ENCODE data around the gene ACOT7.

The ACOT7 gene

GRCh38 chr1:6246497-6247467, 146.8 kb downstream of the ACOT7 start:
- H3K79me2 ChIP-seq (ENCODE audit: insufficient read depth, low read length): no peaks in the 10 kb centered on the region
- no peak overlapping the region for H3K4me3 ChIP-seq (ENCODE audit: low read depth, low read length, poor library complexity, severe bottlenecking)
- peaks cover 10% of the 10 kb centered on the region for H3K4me1 ChIP-seq (ENCODE audit: insufficient read depth, low read length, severe bottlenecking)
- H3K9me2 ChIP-seq (ENCODE audit: low read depth, low read length): no peaks in the 10 kb centered on the region
- 0 out of 2 replicates have a peak, but pooled peaks cover 13% of the 10 kb centered on the region for H3K27me3 ChIP-seq (ENCODE audit: insufficient read depth, low read length)
- no peak overlapping the region for H3K9ac ChIP-seq (ENCODE audit: low read length)
- TF ChIP-seq EZH2 (IDR thresholded peaks at IDR 0.05; ENCODE audit: borderline replicate concordance, low read length) (no peak), CTCF (IDR thresholded peaks at IDR 0.05; ENCODE audit: low read length) (peak; percentile 87)
- no peaks in the 10 kb centered on the region for H3F3A ChIP-seq (ENCODE audit: insufficient read depth, low read length)
- no peaks in the 10 kb centered on the region for H3K9me3 ChIP-seq (ENCODE audit: low read length)
- no peak overlapping the region for H3K4me2 ChIP-seq (ENCODE audit: low read length)
- H3K27ac ChIP-seq (ENCODE audit: low read depth, low read length, poor library complexity, severe bottlenecking): no peak overlapping the region
- H2AFZ ChIP-seq (ENCODE audit: low read length): no peak overlapping the region
- H3K36me3 ChIP-seq (ENCODE audit: insufficient read depth, low read length): no peaks in the 10 kb centered on the region
- H4K20me1 ChIP-seq (ENCODE audit: insufficient read depth, low read length): no peaks in the 10 kb centered on the region

- Histone ChIP-seq H3K9me3 (ENCODE audit: low read length) (no peaks in the 10 kb centered on the region), H3K9me2 (ENCODE audit: low read depth, low read length) (no peaks in the 10 kb centered on the region), H3K36me3 (ENCODE audit: insufficient read depth, low read length) (no peaks in the 10 kb centered on the region), H3K27ac (ENCODE audit: low read depth, low read length, poor library complexity, severe bottlenecking) (no peak overlapping the region), H2AFZ (ENCODE audit: low read length) (no peak overlapping the region), H4K20me1 (ENCODE audit: insufficient read depth, low read length) (no peaks in the 10 kb centered on the region), H3K4me3 (ENCODE audit: low read depth, low read length, poor library complexity, severe bottlenecking) (peak overlapping the region; percentile 43), H3K4me1 (ENCODE audit: insufficient read depth, low read length, severe bottlenecking) (peaks cover 10% of the 10 kb centered on the region), H3K9ac (ENCODE audit: low read length) (no peak overlapping the region), H3K79me2 (ENCODE audit: insufficient read depth, low read length) (no peaks in the 10 kb centered on the region), H3K27me3 (ENCODE audit: insufficient read depth, low read length) (peaks cover 18% of the 10 kb centered on the region; the same call in 1 of the 2 replicates), H3K4me2 (ENCODE audit: low read length) (peak overlapping the region; percentile 47), H3F3A (ENCODE audit: insufficient read depth, low read length) (no peaks in the 10 kb centered on the region)
- TF ChIP-seq EZH2 (IDR thresholded peaks at IDR 0.05; ENCODE audit: borderline replicate concordance, low read length): no peak
- TF ChIP-seq CTCF (IDR thresholded peaks at IDR 0.05; ENCODE audit: low read length): no peak
Measured at GRCh38 chr1:6245869-6246496, 147.6 kb downstream of the ACOT7 start.

- Histone ChIP-seq H3K9me3 (ENCODE audit: low read length) (no peaks in the 10 kb centered on the region), H3K9ac (ENCODE audit: low read length) (no peak overlapping the region), H3F3A (ENCODE audit: insufficient read depth, low read length) (no peaks in the 10 kb centered on the region), H3K4me2 (ENCODE audit: low read length) (peak overlapping the region; percentile 47), H3K79me2 (ENCODE audit: insufficient read depth, low read length) (no peaks in the 10 kb centered on the region), H3K4me3 (ENCODE audit: low read depth, low read length, poor library complexity, severe bottlenecking) (peak overlapping the region; percentile 43), H4K20me1 (ENCODE audit: insufficient read depth, low read length) (no peaks in the 10 kb centered on the region), H3K27ac (ENCODE audit: low read depth, low read length, poor library complexity, severe bottlenecking) (no peak overlapping the region), H2AFZ (ENCODE audit: low read length) (no peak overlapping the region), H3K27me3 (ENCODE audit: insufficient read depth, low read length) (peaks cover 18% of the 10 kb centered on the region; the same call in 1 of the 2 replicates), H3K9me2 (ENCODE audit: low read depth, low read length) (no peaks in the 10 kb centered on the region), H3K4me1 (ENCODE audit: insufficient read depth, low read length, severe bottlenecking) (peaks cover 10% of the 10 kb centered on the region), H3K36me3 (ENCODE audit: insufficient read depth, low read length) (no peaks in the 10 kb centered on the region)
- TF ChIP-seq EZH2 (IDR thresholded peaks at IDR 0.05; ENCODE audit: borderline replicate concordance, low read length) (no peak), CTCF (IDR thresholded peaks at IDR 0.05; ENCODE audit: low read length) (peak; percentile 69)
Measured at GRCh38 chr1:6245086-6245868, 148.3 kb downstream of the ACOT7 start.
